K562 (cell line): ENCODE results near the gene PDIA2. TPM values are rescaled to one million over a fixed set of nuclear protein-coding genes. Genes with fewer than 3 reads are reported as not detected.

ENCODE experiments used
- CXXC5 ChIP-seq: fragments of 250-450 bp; sonication (Bioruptor Pico); IDR thresholded peaks from 2 replicates; pipeline ENCODE4 v1.8.0; 2022; ENCODE audit warnings: inconsistent platforms, mild to moderate bottlenecking, moderate library complexity
- polyA plus RNA-seq, 8 experiments: library from polyadenylated mRNA; depleted of rRNA in 4 of 8; stranded (reverse) in 5 of 8; unstranded in 3 of 8; fragments of >200 nt; fragmentation: Nextera tagmentation in 2 of 8; fragmentation: Illumina TruSeq in 1 of 8; extraction: Ambion mirVana in 2 of 8; extraction: Trizol in 1 of 8; gene quantifications; 2 replicates each; pipeline versions ENCODE4 v1.2.1 to v1.2.3, GENCODE V29; 2011 to 2014; ENCODE audit warnings: inconsistent platforms in 1 of 8, missing spikeins in 1 of 8
- total RNA-seq, 7 experiments: library from RNA; depleted of rRNA in 6 of 7; stranded (reverse); fragments of >200 nt in 6 of 7; fragmentation: Illumina TruSeq in 2 of 7; extraction: Trizol in 2 of 7; gene quantifications; 2 replicates each; pipeline versions ENCODE4 v1.2.1 to v1.2.3, GENCODE V29; 2011 to 2021; ENCODE audit warnings: low replicate concordance in 1 of 7
- TF ChIP-seq, protein P1 (sequence below): fragments of 450-650 bp; IDR thresholded peaks from 2 replicates; pipeline ENCODE4 v1.6.1; 2016; ENCODE audit warnings: mild to moderate bottlenecking, moderate library complexity
- TF ChIP-seq, protein P2 (sequence below): fragments of 450-650 bp; IDR thresholded peaks from 2 replicates; pipeline ENCODE4 v1.6.1; 2016; ENCODE audit warnings: antibody characterized with exemption

The PDIA2 gene
- total and polyA plus RNA-seq, 9 of the 15 experiments (the other 6 are each of a cell fraction or from before 2014, with no cell fraction given), result 0.13 to 0.92 (median 0.23) TPM; not detected in 4

DNA sequence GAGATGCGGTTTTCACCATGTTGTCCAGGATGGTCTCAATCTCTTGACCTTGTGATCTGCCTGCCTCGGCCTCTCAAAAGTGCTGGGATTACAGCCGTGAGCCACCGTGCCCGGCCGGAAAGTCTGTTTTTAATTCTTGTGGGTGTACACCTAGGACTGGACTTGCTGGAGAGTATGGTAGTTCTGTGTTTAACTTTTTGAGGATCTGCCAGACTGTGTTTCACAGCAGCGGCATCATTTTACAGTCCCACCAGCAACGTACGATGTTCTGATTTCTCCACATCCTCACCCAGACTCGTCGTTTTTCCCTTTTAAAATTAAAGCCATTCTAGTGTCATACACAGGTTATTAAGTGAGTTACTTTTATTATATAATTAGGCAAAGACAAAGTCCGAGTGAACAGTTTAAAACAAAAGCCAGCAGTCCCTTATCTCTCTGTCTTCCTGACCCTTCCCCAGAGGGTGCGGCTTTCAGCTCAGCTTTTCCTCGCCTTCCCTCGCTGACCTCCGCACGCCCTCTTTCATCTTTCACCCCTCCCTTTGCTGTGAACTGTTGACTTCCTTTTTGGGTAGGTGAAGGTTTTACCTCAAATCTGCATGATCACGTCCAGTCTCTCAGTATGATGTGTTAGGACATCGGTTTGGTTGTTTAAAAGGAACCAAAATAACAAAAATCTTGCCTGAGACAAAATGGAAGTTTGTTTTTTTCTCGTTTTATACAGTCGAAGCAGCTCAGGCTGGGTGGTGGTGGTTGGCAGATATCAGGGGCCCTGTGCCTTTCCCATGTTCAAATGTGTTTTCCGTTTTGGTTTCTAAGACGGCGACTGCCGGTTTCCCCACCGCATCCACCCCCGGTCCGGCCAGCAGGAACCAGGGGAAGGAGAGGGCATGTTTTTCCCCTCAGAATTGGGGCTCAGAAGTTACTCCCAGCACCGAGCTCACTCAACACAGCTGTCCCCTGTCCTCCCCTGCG, 30.3 kb upstream of the PDIA2 start (continued):
- TF ChIP-seq, protein P1, sequence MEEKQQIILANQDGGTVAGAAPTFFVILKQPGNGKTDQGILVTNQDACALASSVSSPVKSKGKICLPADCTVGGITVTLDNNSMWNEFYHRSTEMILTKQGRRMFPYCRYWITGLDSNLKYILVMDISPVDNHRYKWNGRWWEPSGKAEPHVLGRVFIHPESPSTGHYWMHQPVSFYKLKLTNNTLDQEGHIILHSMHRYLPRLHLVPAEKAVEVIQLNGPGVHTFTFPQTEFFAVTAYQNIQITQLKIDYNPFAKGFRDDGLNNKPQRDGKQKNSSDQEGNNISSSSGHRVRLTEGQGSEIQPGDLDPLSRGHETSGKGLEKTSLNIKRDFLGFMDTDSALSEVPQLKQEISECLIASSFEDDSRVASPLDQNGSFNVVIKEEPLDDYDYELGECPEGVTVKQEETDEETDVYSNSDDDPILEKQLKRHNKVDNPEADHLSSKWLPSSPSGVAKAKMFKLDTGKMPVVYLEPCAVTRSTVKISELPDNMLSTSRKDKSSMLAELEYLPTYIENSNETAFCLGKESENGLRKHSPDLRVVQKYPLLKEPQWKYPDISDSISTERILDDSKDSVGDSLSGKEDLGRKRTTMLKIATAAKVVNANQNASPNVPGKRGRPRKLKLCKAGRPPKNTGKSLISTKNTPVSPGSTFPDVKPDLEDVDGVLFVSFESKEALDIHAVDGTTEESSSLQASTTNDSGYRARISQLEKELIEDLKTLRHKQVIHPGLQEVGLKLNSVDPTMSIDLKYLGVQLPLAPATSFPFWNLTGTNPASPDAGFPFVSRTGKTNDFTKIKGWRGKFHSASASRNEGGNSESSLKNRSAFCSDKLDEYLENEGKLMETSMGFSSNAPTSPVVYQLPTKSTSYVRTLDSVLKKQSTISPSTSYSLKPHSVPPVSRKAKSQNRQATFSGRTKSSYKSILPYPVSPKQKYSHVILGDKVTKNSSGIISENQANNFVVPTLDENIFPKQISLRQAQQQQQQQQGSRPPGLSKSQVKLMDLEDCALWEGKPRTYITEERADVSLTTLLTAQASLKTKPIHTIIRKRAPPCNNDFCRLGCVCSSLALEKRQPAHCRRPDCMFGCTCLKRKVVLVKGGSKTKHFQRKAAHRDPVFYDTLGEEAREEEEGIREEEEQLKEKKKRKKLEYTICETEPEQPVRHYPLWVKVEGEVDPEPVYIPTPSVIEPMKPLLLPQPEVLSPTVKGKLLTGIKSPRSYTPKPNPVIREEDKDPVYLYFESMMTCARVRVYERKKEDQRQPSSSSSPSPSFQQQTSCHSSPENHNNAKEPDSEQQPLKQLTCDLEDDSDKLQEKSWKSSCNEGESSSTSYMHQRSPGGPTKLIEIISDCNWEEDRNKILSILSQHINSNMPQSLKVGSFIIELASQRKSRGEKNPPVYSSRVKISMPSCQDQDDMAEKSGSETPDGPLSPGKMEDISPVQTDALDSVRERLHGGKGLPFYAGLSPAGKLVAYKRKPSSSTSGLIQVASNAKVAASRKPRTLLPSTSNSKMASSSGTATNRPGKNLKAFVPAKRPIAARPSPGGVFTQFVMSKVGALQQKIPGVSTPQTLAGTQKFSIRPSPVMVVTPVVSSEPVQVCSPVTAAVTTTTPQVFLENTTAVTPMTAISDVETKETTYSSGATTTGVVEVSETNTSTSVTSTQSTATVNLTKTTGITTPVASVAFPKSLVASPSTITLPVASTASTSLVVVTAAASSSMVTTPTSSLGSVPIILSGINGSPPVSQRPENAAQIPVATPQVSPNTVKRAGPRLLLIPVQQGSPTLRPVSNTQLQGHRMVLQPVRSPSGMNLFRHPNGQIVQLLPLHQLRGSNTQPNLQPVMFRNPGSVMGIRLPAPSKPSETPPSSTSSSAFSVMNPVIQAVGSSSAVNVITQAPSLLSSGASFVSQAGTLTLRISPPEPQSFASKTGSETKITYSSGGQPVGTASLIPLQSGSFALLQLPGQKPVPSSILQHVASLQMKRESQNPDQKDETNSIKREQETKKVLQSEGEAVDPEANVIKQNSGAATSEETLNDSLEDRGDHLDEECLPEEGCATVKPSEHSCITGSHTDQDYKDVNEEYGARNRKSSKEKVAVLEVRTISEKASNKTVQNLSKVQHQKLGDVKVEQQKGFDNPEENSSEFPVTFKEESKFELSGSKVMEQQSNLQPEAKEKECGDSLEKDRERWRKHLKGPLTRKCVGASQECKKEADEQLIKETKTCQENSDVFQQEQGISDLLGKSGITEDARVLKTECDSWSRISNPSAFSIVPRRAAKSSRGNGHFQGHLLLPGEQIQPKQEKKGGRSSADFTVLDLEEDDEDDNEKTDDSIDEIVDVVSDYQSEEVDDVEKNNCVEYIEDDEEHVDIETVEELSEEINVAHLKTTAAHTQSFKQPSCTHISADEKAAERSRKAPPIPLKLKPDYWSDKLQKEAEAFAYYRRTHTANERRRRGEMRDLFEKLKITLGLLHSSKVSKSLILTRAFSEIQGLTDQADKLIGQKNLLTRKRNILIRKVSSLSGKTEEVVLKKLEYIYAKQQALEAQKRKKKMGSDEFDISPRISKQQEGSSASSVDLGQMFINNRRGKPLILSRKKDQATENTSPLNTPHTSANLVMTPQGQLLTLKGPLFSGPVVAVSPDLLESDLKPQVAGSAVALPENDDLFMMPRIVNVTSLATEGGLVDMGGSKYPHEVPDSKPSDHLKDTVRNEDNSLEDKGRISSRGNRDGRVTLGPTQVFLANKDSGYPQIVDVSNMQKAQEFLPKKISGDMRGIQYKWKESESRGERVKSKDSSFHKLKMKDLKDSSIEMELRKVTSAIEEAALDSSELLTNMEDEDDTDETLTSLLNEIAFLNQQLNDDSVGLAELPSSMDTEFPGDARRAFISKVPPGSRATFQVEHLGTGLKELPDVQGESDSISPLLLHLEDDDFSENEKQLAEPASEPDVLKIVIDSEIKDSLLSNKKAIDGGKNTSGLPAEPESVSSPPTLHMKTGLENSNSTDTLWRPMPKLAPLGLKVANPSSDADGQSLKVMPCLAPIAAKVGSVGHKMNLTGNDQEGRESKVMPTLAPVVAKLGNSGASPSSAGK, result 0 out of 2 replicates have a peak, but pooled peaks have one; percentile 42
- TF ChIP-seq CXXC5 (CRISPR knock-in tag), result peak; percentile 58
- TF ChIP-seq, protein P2, sequence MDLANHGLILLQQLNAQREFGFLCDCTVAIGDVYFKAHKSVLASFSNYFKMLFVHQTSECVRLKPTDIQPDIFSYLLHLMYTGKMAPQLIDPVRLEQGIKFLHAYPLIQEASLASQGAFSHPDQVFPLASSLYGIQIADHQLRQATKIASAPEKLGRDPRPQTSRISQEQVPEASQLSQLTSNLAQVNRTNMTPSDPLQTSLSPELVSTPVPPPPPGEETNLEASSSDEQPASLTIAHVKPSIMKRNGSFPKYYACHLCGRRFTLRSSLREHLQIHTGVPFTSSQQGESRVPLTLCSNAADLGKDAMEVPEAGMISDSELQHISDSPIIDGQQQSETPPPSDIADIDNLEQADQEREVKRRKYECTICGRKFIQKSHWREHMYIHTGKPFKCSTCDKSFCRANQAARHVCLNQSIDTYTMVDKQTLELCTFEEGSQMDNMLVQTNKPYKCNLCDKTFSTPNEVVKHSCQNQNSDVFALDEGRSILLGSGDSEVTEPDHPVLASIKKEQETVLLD, result 0 out of 2 replicates have a peak, but pooled peaks have one; percentile 53
